Choroid plexus epithelial cell (primary cell): ENCODE measurements around the gene IL10RA.

Experiments used
- DNase-seq: peaks from one replicate; pipeline ENCODE4 v3.0.0-alpha.2; 2010; ENCODE audit warnings: low read depth
- H3K4me3 ChIP-seq: 2 replicates; pipeline ENCODE4 v1.5.1; 2011; ENCODE audit warnings: low read depth, mild to moderate bottlenecking, control low read depth, low read length, moderate library complexity
- CTCF ChIP-seq: conservative IDR thresholded peaks from 2 replicates; pipeline ENCODE4 v1.5.1; 2011; ENCODE audit warnings: low read depth, mild to moderate bottlenecking, control low read depth, inconsistent platforms, low read length, moderate library complexity

Gene IL10RA

GRCh38 chr11:117993988-117994745 lies 8.0 kb downstream of the IL10RA start:
- H3K4me3 ChIP-seq: no peak overlapping the region
- DNase-seq: no peak
- no peak for TF ChIP-seq CTCF

DNA sequence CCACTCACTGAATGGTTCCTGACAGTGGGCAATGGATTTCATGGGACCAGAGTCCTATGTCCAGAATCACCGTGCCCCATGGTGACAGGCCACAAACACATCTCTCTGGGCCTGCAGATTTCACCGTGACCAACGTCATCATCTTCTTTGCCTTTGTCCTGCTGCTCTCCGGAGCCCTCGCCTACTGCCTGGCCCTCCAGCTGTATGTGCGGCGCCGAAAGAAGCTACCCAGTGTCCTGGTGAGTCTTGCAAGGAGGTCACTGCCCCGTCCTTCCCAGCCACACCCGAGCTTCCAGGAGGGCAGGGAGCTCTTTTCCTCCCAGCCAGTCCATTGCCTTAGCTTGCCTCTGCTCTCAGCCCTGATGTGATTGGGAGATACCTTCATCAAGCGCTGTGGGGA lies 9.3 kb downstream of the IL10RA start:
- TF ChIP-seq CTCF: no peak
- DNase-seq: no peak
- H3K4me3 ChIP-seq: no peak overlapping the region

- DNase-seq: no peak
- no peak for TF ChIP-seq CTCF
- no peak overlapping the region for H3K4me3 ChIP-seq
Measured at GRCh38 chr11:117996058-117996457, 9.9 kb downstream of the IL10RA start.

- no peak for DNase-seq
- no peak for TF ChIP-seq CTCF
- H3K4me3 ChIP-seq: no peak overlapping the region
Measured at GRCh38 chr11:117997406-117997805, 11.2 kb downstream of the IL10RA start.

- H3K4me3 ChIP-seq: no peak overlapping the region
- no peak for TF ChIP-seq CTCF
Measured at GRCh38 chr11:117997823-117998579, 11.8 kb downstream of the IL10RA start.

DNA sequence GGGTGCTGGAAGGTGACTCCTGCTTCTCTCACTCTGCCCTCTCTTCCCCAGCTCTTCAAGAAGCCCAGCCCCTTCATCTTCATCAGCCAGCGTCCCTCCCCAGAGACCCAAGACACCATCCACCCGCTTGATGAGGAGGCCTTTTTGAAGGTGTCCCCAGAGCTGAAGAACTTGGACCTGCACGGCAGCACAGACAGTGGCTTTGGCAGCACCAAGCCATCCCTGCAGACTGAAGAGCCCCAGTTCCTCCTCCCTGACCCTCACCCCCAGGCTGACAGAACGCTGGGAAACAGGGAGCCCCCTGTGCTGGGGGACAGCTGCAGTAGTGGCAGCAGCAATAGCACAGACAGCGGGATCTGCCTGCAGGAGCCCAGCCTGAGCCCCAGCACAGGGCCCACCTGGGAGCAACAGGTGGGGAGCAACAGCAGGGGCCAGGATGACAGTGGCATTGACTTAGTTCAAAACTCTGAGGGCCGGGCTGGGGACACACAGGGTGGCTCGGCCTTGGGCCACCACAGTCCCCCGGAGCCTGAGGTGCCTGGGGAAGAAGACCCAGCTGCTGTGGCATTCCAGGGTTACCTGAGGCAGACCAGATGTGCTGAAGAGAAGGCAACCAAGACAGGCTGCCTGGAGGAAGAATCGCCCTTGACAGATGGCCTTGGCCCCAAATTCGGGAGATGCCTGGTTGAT lies 12.6 kb downstream of the IL10RA start:
- TF ChIP-seq CTCF: no peak
- DNase-seq: no peak
- no peak overlapping the region for H3K4me3 ChIP-seq

More at GRCh38 chr11:117997823-117998579, 11.8 kb downstream of the IL10RA start:
- no peak for DNase-seq
